Limb (tissue), 2 donors: ENCODE measurements around the gene SMARCA5.
A peak's percentile ranks its signal among the peaks of the same experiment; 100 is the strongest.

Source experiments
- DNase-seq, 2 donors: peaks; one replicate each; pipeline ENCODE4 v3.0.0-alpha.2; 2016; ENCODE audit errors: extremely low spot score in 2 of 2

The SMARCA5 gene

DNA sequence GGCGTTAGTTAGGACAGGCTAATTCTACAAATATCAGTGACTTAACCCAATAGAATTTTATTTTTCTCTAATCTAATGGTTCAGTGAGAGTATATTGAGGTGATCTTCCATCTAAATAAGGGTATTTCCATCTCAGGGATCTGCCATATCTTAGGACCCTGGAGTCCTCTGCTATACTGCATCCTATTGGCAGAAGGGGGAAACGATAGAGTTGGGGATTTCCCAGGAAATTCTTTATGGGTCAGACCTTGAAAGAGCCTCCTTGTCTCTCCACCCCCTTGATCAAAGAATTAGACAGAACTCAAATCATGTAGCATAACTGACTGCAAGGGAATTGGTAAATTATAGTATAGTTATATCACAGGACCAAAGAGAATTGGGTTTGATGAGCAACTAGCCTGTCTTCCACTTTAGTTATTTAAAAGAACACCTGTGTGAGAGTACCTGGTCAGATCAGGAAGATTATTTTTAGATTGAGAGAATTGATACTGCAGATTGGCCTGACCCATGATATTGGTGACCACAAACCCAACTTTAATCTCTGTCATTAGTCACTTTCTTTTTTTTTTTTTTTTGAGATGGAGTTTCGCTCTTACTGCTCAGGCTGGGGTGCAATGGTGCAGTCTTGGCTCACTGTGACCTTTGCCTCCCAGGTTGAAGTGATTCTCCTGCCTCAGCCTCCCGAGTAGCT lies 25.6 kb downstream of the SMARCA5 start:
- DNase-seq: no peak

DNA sequence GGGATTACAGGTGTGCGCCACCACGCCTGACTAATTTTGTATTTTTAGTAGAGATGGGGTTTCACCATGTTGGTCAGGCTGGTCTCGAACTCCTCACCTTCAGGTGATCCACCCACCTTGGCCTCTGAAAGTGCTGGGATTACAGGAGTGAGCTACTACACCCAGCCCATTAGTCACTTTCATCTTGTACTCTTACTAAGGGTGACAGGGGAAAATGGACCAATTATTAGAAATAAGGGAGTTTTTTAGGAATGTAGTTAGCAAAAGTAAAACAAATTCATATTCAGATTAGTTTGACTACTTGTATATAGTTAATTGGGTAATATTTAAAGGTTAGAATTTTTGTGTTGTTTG lies 26.1 kb downstream of the SMARCA5 start:
- no peak for DNase-seq

GRCh38 chr4:143549928-143550327 lies 36.4 kb downstream of the SMARCA5 start:
- DNase-seq: no peak

DNA sequence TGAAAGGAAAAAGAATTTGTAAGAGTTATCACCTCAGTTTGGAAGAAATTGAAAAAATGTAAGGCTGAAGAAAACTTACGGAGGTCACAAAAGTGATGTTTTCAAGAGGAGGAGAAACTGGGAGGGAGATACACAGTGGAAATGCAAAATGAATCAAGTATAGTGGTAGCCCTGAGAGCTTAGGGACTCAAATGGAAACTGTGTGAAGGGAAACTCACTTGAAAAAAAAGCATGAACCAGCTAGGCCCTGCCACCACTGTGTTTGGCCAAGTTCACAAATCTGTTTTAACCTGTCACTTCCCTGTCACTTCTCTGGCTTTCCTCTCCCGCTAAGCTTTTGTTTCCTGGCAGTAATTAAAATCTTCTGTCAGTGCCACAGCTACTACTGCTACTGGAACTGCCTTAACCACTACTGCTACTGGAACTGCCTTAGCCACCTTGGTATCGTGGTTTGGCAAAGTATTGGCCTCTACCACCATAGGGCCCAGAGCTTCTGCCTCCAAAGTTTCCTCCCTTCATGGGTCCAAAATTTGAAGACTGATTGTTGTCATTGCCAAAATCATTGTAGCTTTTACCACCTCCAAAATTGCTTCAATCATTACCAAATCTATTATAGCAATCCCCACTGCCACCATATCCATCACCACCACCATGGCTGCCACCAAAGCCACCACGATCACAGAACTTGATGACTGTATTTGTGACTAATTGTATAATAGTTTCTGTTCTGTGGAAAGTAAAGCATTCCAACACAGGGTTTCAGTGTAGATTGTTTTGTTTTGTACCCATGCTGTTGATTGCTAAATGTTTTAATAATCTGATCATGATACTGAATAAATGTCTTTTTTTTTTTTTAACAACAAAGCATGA lies 41.5 kb downstream of the SMARCA5 start:
- DNase-seq: no peak

DNA sequence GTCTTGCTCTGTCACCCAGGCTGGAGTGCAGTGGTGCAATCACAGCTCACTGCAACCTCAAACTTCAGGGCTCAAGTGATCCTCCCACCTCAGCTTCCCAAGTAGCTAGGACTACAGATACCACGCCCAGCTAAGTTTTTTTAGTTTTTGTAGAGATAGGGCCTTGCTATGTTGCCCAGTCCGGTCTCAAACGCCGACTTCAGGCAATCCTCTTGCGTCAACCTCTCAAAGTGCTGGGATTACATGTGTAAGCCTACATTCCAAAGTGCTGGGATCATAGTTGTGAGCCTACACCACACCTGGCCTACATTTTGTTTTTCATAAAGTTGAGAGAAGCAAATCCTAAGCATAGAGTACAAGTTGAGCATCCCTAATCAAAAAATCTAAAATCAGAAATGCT lies 42.2 kb downstream of the SMARCA5 start:
- no peak for DNase-seq

DNA sequence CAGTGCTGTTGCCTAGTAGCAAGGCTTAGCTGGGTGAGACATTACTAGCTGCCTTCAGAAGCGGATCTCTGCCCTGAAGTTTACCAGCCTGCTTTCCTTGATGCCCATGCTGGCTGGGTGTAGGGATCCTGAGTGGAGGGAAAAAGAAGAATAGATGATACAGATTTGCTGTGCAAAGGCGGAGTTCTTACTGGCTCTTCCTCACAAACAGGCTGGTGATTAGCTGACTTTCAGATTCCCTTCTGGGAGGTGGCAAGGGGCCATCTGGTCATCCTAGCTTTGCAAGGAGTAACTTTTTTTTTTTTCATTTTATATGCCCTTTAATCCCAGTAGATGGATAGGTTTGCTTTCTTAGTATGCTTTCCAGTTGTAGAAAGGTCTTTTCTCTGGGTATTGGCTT lies 44.8 kb downstream of the SMARCA5 start:
- no peak for DNase-seq

- peak; percentile 60 to 78 for DNase-seq
These were observed 45.6 kb downstream of the SMARCA5 start for GRCh38 chr4:143558823-143559756.

DNA sequence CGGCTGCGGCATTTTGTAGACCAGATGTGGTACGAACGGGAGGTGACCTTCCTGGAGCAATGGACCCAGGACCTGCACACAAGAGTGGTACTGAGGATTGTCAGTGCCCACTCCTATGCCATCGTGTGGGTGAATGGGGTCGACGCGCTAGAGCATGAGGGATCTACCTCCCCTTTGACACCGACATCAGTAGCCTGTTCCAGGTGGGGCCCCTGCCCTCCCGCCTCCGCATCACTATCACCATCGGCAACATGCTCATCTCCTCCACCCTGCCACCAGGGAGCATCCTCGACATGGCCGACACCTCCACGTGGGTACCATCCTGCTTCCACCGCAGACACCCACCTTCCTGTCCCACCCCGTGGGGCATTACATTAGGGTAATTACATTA lies 46.2 kb downstream of the SMARCA5 start:
- no peak for DNase-seq

GRCh38 chr4:143564472-143564871 lies 51.0 kb downstream of the SMARCA5 start:
- no peak for DNase-seq

DNA sequence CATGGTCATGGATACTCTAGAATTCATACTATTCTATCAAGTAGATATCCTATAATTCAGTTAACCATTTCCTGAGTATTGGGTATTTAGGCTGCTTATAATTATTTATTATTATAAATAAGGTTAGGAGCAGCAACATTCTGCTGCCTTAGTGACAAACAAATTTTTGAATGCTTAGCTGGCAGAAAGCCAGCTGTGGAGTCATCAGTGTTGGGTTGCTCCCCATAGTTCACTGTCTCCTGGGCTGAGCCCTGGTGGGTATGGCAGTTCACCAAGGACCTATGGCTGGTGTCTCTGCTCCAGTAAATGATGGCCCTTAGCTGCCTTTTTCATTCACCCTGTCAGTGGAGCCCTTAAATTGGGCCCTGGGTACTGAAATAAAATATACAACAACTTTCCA lies 61.8 kb downstream of the SMARCA5 start:
- DNase-seq: no peak

DNA sequence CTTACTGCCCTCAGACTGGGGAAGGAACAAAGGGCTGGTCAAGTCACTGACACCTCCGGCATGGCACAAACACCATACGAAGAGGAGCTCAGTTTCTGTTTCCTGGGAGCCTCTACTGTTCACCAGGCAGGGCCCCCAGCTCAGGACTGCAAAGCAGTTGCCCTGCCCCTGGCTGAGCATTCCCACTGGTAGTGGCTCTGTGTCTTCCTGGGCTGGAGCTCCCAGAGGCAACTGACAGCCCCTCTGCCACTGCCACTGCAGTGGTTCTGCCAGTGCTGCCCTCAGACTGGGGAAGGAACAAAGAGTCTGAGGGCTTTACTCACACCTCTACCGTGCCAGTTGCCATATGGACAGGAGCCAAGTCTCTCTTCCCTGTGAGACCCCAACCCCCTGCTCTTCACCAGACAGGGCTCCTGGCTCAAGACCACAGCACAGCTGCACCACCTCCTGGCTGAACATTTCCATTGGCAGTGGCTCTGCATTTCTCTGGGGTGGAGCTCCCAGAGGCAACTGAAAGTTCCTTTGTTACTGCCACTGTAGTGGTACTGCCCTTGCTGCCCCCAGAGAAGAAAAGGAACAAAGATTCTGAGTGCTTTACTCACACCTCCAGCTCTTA lies 67.9 kb downstream of the SMARCA5 start:
- no peak for DNase-seq

DNA sequence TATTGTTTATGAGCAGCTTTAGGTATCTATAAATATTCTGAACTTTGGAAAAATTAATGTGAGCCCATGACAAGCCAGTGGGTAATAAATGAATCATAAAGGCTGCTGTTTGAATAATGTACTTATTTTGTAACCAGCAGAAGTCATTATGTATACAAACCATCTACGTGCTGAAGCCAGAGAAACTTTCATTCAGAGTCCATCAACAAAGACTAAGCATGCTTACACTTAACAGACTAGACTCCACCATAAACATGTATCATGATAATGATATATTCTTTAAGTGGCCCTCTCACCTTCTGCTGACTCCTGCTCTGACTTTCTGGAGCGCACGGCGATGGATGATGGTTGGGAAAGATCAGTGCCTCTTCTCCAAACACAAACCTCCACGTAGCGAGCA lies 72.0 kb downstream of the SMARCA5 start:
- DNase-seq: no peak

DNA sequence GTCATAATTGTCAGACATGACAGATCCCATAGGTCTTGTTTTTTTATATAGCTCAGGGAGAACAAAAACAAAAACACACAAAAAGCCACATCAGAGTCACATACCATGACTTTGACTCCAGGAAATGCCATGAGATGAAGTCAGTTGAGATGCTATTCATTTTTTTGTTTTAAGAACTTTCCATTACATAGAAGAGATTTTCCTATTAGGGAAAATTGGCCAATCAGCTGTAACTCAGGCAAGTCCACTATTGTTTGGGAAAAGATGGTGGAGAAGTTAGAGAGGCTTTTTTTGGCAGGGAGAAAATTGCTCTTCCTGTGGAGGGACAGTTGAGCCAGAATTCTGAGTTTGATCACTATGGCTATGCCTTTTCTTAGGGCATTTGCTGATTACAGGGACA lies 72.6 kb downstream of the SMARCA5 start:
- DNase-seq: no peak

GRCh38 chr4:143587703-143588102 lies 74.2 kb downstream of the SMARCA5 start:
- no peak for DNase-seq

DNA sequence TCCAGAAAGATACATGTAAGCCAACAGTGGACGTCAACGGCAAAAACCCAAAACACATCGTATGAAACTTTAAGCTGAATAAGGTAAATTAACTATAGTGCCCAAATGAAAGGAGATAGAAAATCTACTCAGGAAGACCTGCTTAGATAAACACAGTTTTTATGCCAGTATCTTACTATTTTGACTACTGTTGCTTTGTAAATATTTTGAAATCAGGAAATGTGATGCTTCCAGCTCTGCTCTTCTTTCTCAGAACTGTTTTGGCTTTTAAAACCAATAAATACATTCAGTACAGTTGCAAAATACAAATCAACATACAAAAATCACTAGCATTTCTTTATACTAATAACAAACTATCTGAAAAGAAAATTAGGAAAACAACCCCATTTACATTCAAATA lies 83.8 kb downstream of the SMARCA5 start:
- DNase-seq: no peak

DNA sequence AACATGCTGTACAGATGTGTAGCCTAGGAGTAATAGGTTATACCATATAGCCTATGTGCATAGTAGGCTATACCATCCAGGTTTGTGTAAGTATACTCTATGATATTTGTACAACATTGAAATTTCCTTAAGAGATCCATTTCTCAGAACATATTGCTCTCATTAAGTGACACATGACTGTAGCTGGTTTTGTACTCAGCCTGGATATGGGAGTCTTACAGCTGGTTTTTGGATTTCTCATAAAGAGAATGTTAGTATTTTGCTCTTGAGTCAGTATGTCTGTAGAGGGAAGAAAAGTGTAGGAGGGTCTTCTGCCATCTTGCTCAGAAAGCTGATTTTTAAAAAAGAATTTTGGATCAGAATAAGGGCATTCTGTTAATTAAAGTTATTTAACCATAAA lies 85.3 kb downstream of the SMARCA5 start:
- DNase-seq: no peak

- no peak for DNase-seq
These were observed 86.3 kb downstream of the SMARCA5 start for GRCh38 chr4:143599827-143600226.

- DNase-seq: no peak
These were observed 93.0 kb downstream of the SMARCA5 start for GRCh38 chr4:143606480-143606879.
